HEK293 (cell line): ENCODE results near the gene DLG3.

Experiments used
- CTCF ChIA-PET: fragments of 350-600 bp; formaldehyde crosslinking; extraction: SDS; loops from one replicate; lab custom pipeline; 2021; ENCODE audit warnings: antibody characterized with exemption; lab: Yijun Ruan, JAX
- POLR2A ChIA-PET: fragments of 300-600 bp; formaldehyde crosslinking; extraction: SDS; loops from one replicate; lab custom pipeline; 2020; ENCODE audit warnings: antibody characterized with exemption, inconsistent platforms; lab: Yijun Ruan, JAX
- H3K27ac ChIP-seq: fragments of 200-500 bp; sonication (Bioruptor generic); 2 replicates; pipeline ENCODE4 v1.5.1; 2014; ENCODE audit warnings: low read depth, low read length, control low read depth, inconsistent platforms; ENCODE audit errors: extremely low read depth
- H3K36me3 ChIP-seq, 2 experiments: fragments of 200-500 bp in 1 of 2; sonication (Bioruptor generic) in 1 of 2; 1 replicate in 1 of 2; 2 replicates in 1 of 2; pipeline ENCODE4 v1.5.1; 2014 to 2017; ENCODE audit warnings: inconsistent platforms in 2 of 2, low read length in 2 of 2; ENCODE audit not compliant: control insufficient read depth in 2 of 2, insufficient read depth in 1 of 2
- H3K4me1 ChIP-seq: fragments of 200-500 bp; sonication (Bioruptor generic); 2 replicates; pipeline ENCODE4 v1.5.1; 2014; ENCODE audit warnings: mild to moderate bottlenecking, low read length, inconsistent platforms; ENCODE audit not compliant: control insufficient read depth, insufficient read depth
- H3K4me3 ChIP-seq: 2 replicates; pipeline ENCODE4 v1.5.1; 2011; ENCODE audit warnings: low read depth, mild to moderate bottlenecking, control low read depth, low read length, moderate library complexity
- H3K9me3 ChIP-seq: fragments of 200-500 bp; sonication (Bioruptor generic); 2 replicates; pipeline ENCODE4 v1.5.1; 2014; ENCODE audit warnings: low read depth, low read length, inconsistent platforms; ENCODE audit not compliant: control insufficient read depth, insufficient read depth
- FEZF1 ChIP-seq: fragments of 450-650 bp; formaldehyde crosslinking; IDR thresholded peaks from 2 replicates; pipeline ENCODE4 v1.5.1; 2016; ENCODE audit warnings: missing biosample characterization, missing genetic modification characterization
- GLI4 ChIP-seq: fragments of 450-650 bp; formaldehyde crosslinking; IDR thresholded peaks from 2 replicates; pipeline ENCODE4 v1.5.1; 2016; ENCODE audit warnings: missing biosample characterization, missing genetic modification characterization
- GLIS2 ChIP-seq: fragments of 450-650 bp; formaldehyde crosslinking; IDR thresholded peaks from 2 replicates; pipeline ENCODE4 v1.5.1; 2016; ENCODE audit warnings: missing biosample characterization, missing genetic modification characterization
- HOXC10 ChIP-seq: sonication (generic); formaldehyde crosslinking; IDR thresholded peaks from 2 replicates; pipeline ENCODE4 v1.8.1; 2023; ENCODE audit warnings: mild to moderate bottlenecking, missing genetic modification reagents
- KLF1 ChIP-seq: fragments of 450-650 bp; formaldehyde crosslinking; IDR thresholded peaks from 2 replicates; pipeline ENCODE4 v1.5.1; 2016; ENCODE audit warnings: missing biosample characterization, missing genetic modification characterization
- TRIM28 ChIP-seq: IDR thresholded peaks from 2 replicates; pipeline ENCODE4 v1.6.1; 2011; ENCODE audit warnings: low read length, control low read depth, borderline replicate concordance
- WT1 ChIP-seq: fragments of 450-650 bp; formaldehyde crosslinking; IDR thresholded peaks from 2 replicates; pipeline ENCODE4 v1.5.1; 2016; ENCODE audit warnings: missing biosample characterization, missing genetic modification characterization
- ZBTB17 ChIP-seq: fragments of 450-650 bp; formaldehyde crosslinking; IDR thresholded peaks from 2 replicates; pipeline ENCODE4 v1.5.1; 2016; ENCODE audit warnings: missing biosample characterization, missing genetic modification characterization
- ZBTB6 ChIP-seq: fragments of 450-650 bp; formaldehyde crosslinking; IDR thresholded peaks from 2 replicates; pipeline ENCODE4 v1.5.1; 2017; ENCODE audit warnings: missing biosample characterization, missing genetic modification characterization
- ZFP37 ChIP-seq: fragments of 450-650 bp; formaldehyde crosslinking; IDR thresholded peaks from 2 replicates; pipeline ENCODE4 v1.5.1; 2016; ENCODE audit warnings: missing biosample characterization, missing genetic modification characterization
- ZNF112 ChIP-seq: fragments of 450-650 bp; formaldehyde crosslinking; IDR thresholded peaks from 2 replicates; pipeline ENCODE4 v1.5.0; 2017; ENCODE audit warnings: missing biosample characterization, missing genetic modification characterization
- ZNF133 ChIP-seq: fragments of 450-650 bp; formaldehyde crosslinking; IDR thresholded peaks from 2 replicates; pipeline ENCODE4 v1.5.1; 2016; ENCODE audit warnings: missing biosample characterization, missing genetic modification characterization
- ZNF146 ChIP-seq: fragments of 450-650 bp; formaldehyde crosslinking; IDR thresholded peaks from 2 replicates; pipeline ENCODE4 v1.5.1; 2016; ENCODE audit warnings: missing biosample characterization, missing genetic modification characterization
- ZNF157 ChIP-seq: fragments of 450-650 bp; formaldehyde crosslinking; IDR thresholded peaks from 2 replicates; pipeline ENCODE4 v1.5.1; 2016; ENCODE audit warnings: missing biosample characterization, missing genetic modification characterization
- ZNF2 ChIP-seq: fragments of 450-650 bp; formaldehyde crosslinking; IDR thresholded peaks from 2 replicates; pipeline ENCODE4 v1.5.1; 2016; ENCODE audit warnings: missing biosample characterization, missing genetic modification characterization
- ZNF239 ChIP-seq: fragments of 450-650 bp; formaldehyde crosslinking; IDR thresholded peaks from 2 replicates; pipeline ENCODE4 v1.5.1; 2016; ENCODE audit warnings: missing biosample characterization, missing genetic modification characterization
- ZNF274 ChIP-seq, 2 experiments: fragments of 200-500 bp in 1 of 2; fragments of 450-650 bp in 1 of 2; sonication (Bioruptor generic) in 1 of 2; formaldehyde crosslinking in 1 of 2; IDR thresholded peaks; 2 replicates each; pipeline versions ENCODE4 v1.5.1 to v1.6.1; 2014 to 2016; ENCODE audit warnings: borderline replicate concordance in 1 of 2, inconsistent platforms in 1 of 2, low read length in 1 of 2, missing biosample characterization in 1 of 2, missing genetic modification characterization in 1 of 2
- ZNF335 ChIP-seq: fragments of 450-650 bp; formaldehyde crosslinking; conservative IDR thresholded peaks from 2 replicates; pipeline ENCODE4 v1.5.1; 2016; ENCODE audit warnings: missing biosample characterization, missing genetic modification characterization
- ZNF423 ChIP-seq: fragments of 450-650 bp; formaldehyde crosslinking; IDR thresholded peaks from 2 replicates; pipeline ENCODE4 v1.5.1; 2016; ENCODE audit warnings: missing biosample characterization, missing genetic modification characterization
- ZNF426 ChIP-seq: fragments of 450-650 bp; formaldehyde crosslinking; IDR thresholded peaks from 2 replicates; pipeline ENCODE4 v1.5.1; 2017; ENCODE audit warnings: missing biosample characterization, missing genetic modification characterization, mild to moderate bottlenecking, inconsistent platforms, moderate library complexity
- ZNF513 ChIP-seq: fragments of 450-650 bp; IDR thresholded peaks from 2 replicates; pipeline ENCODE4 v1.5.1; 2018; ENCODE audit warnings: missing biosample characterization, missing genetic modification characterization
- ZNF623 ChIP-seq: fragments of 450-650 bp; formaldehyde crosslinking; IDR thresholded peaks from 2 replicates; pipeline ENCODE4 v1.5.1; 2016; ENCODE audit warnings: missing biosample characterization, missing genetic modification characterization
- ZNF626 ChIP-seq: fragments of 450-650 bp; sonication (Bioruptor Pico); formaldehyde crosslinking; IDR thresholded peaks from 2 replicates; pipeline ENCODE4 v1.5.1; 2018; ENCODE audit warnings: missing biosample characterization, missing genetic modification characterization, inconsistent platforms
- ZNF629 ChIP-seq: fragments of 450-650 bp; formaldehyde crosslinking; IDR thresholded peaks from 2 replicates; pipeline ENCODE4 v1.5.1; 2017; ENCODE audit warnings: missing biosample characterization, missing genetic modification characterization
- ZNF654 ChIP-seq: fragments of 450-650 bp; formaldehyde crosslinking; IDR thresholded peaks from 2 replicates; pipeline ENCODE4 v1.5.1; 2016; ENCODE audit warnings: low read depth, missing biosample characterization, missing genetic modification characterization
- ZNF692 ChIP-seq: fragments of 450-650 bp; formaldehyde crosslinking; IDR thresholded peaks from 2 replicates; pipeline ENCODE4 v1.5.1; 2016; ENCODE audit warnings: missing biosample characterization, missing genetic modification characterization
- ZNF830 ChIP-seq: fragments of 450-650 bp; IDR thresholded peaks from 2 replicates; pipeline ENCODE4 v1.5.0; 2018; ENCODE audit warnings: missing biosample characterization, missing genetic modification characterization, low read depth, mild to moderate bottlenecking, moderate library complexity

The DLG3 gene

DNA sequence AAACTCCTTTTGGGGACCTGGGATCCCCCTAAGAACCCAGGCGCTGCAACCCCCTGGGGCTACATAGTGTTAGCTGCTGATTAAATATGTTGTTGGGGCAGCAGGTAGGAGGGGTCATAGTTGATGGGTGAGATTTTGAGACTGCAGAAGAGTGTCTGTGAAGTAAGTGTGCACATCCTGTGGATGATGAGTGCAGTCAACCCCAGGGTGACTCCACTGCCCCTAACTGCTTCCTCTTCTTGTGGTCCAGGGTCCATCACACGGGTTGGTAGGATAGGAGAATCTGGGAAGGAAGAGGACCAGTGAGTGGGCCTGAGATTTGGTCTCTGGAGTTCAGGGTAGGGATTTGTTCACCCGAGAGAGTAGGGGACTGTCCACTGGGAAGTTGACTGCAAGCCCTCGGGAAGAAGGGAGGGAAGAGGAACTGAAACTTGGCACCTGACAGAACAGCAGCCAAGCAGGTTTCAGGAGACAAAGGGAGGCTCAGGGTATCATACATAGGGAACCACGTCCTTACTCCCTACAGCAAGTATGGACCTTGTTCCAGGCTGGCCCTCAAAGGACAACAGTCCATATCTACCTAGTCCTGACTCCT lies 8.5 kb downstream of the DLG3 start:
- ChIA-PET CTCF (interaction anchor here (0.6 to 7.8 kb wide), 6 partner anchors 11 to 211 kb away, joined by 3 to 48 read pairs (median 4); no protein-coding TSS in a partner anchor), POLR2A (interaction anchor here (0.6 kb wide), 1 partner anchor 23 kb away, joined by 3 read pairs; no protein-coding TSS in a partner anchor)
- no peaks in the 10 kb centered on the region; the same call in 1 of the 2 replicates for H3K4me1 ChIP-seq
- H3K36me3 ChIP-seq = peaks cover 0 to 7% of the 10 kb centered on the region in 2 experiments; a peak in 2 of 3 replicates
- no peaks in the 10 kb centered on the region for H3K9me3 ChIP-seq
- TF ChIP-seq HOXC10 (CRISPR knock-in tag) (no peak), ZNF626 (tag by site-specific recombination) (no peak), ZNF112 (tag by site-specific recombination) (no peak), ZNF239 (tag by site-specific recombination) (no peak), ZNF157 (tag by site-specific recombination) (no peak), KLF1 (tag by site-specific recombination) (no peak), ZNF830 (no peak), ZBTB6 (no peak), ZNF133 (tag by site-specific recombination) (no peak), ZNF629 (no peak)
- TF ChIP-seq, all 188 proteins: peak for 0
- Histone ChIP-seq H3K4me3 (no peak overlapping the region), H3K27ac (no peak overlapping the region)

GRCh38 chrX:70454441-70455365 lies 10.1 kb downstream of the DLG3 start:
- H3K4me3 ChIP-seq = peak overlapping the region; percentile 56
- H3K9me3 ChIP-seq = no peaks in the 10 kb centered on the region
- ChIA-PET CTCF (interaction anchor here (0.5 to 7.8 kb wide), 13 partner anchors 11 to 919 kb away, joined by 3 to 48 read pairs (median 4); no protein-coding TSS in a partner anchor), POLR2A (interaction anchor here (0.7 to 1.0 kb wide), 2 partner anchors 22 to 24 kb away, joined by 4 to 9 read pairs; no protein-coding TSS in a partner anchor)
- peaks cover under 1 to 15% of the 10 kb centered on the region in 2 experiments; a peak in 2 of 3 replicates for H3K36me3 ChIP-seq
- no peaks in the 10 kb centered on the region; the same call in 1 of the 2 replicates for H3K4me1 ChIP-seq
- H3K27ac ChIP-seq = peak overlapping the region; percentile 95
- TF ChIP-seq KLF1 (tag by site-specific recombination) = peak; percentile 37; the same call in 1 of the 2 replicates
- TF ChIP-seq WT1 (tag by site-specific recombination) = 0 out of 2 replicates have a peak, but pooled peaks have one; percentile 21
- TF ChIP-seq ZBTB17 (tag by site-specific recombination) = peak; percentile 59; the same call in 1 of the 2 replicates
- TF ChIP-seq ZNF623 = 0 out of 2 replicates have a peak, but pooled peaks have one; percentile 13
- no peak for TF ChIP-seq FEZF1 (tag by site-specific recombination)
- TF ChIP-seq HOXC10 (CRISPR knock-in tag) = no peak
- TF ChIP-seq TRIM28 = peak; percentile 18; the same call in 1 of the 2 replicates
- 0 out of 2 replicates have a peak, but pooled peaks have one; percentile 43 for TF ChIP-seq ZFP37
- peak; percentile 75 for TF ChIP-seq ZNF335 (tag by site-specific recombination)
- TF ChIP-seq ZNF274 (IDR thresholded peaks at IDR 0.05; ENCODE audit: low read length) = no peak
- no peak for TF ChIP-seq ZNF274 (tag by site-specific recombination; IDR thresholded peaks at IDR 0.05; ENCODE audit: borderline replicate concordance)
- TF ChIP-seq ZNF692 (tag by site-specific recombination) = peak; percentile 97
- TF ChIP-seq ZNF423 (tag by site-specific recombination) = peak; percentile 93
- TF ChIP-seq ZNF239 (tag by site-specific recombination) = peak; percentile 97
- TF ChIP-seq ZNF426 (tag by site-specific recombination) = no peak
- peak; percentile 80; the same call in 1 of the 2 replicates for TF ChIP-seq GLIS2 (tag by site-specific recombination)
- peak; percentile 11; the same call in 1 of the 2 replicates for TF ChIP-seq ZNF146 (tag by site-specific recombination)
- TF ChIP-seq ZNF513 (tag by site-specific recombination) = 0 out of 2 replicates have a peak, but pooled peaks have one; percentile 34
- peak; percentile 89 for TF ChIP-seq ZNF654
- no peak for TF ChIP-seq ZBTB6
- TF ChIP-seq GLI4 (tag by site-specific recombination) = 0 out of 2 replicates have a peak, but pooled peaks have one; percentile 76
- TF ChIP-seq ZNF2 = 0 out of 2 replicates have a peak, but pooled peaks have one; percentile 25
